Astrocyte (in vitro differentiated cells and primary cell): ENCODE data around the gene ITGA8. TPM values are rescaled to one million over a fixed set of nuclear protein-coding genes. Genes with fewer than 3 reads are reported as not detected.
A peak's percentile ranks its signal among the peaks of the same experiment; 100 is the strongest.

Experiments
- DNase-seq: peaks from one replicate; pipeline ENCODE4 v3.0.0-alpha.2; 2010; ENCODE audit warnings: low read depth
- FAIRE-seq: peaks from 2 replicates; lab custom pipeline; 2011; peaks lifted over from hg19 to GRCh38; lab: Jason Lieb, UNC
- H2AFZ ChIP-seq: 2 replicates; pipeline ENCODE4 v1.6.0; 2012; ENCODE audit warnings: low read depth, low read length, inconsistent platforms
- H3K27ac ChIP-seq: 2 replicates; pipeline ENCODE4 v1.5.1; 2011; ENCODE audit warnings: low read depth, low read length, inconsistent platforms
- H3K27me3 ChIP-seq: 2 replicates; pipeline ENCODE4 v1.6.0; 2011; ENCODE audit warnings: low read length, inconsistent platforms; ENCODE audit not compliant: insufficient read depth
- H3K36me3 ChIP-seq: 2 replicates; pipeline ENCODE4 v1.5.1; 2011; ENCODE audit warnings: low read length, inconsistent platforms; ENCODE audit not compliant: insufficient read depth
- H3K4me1 ChIP-seq: 2 replicates; pipeline ENCODE4 v1.5.1; 2011; ENCODE audit warnings: low read length, inconsistent platforms; ENCODE audit not compliant: insufficient read depth
- H3K4me2 ChIP-seq: 2 replicates; pipeline ENCODE4 v1.6.0; 2012; ENCODE audit warnings: low read length, inconsistent platforms
- H3K4me3 ChIP-seq: 2 replicates; pipeline ENCODE4 v1.5.1; 2011; ENCODE audit warnings: low read depth, mild to moderate bottlenecking, low read length, inconsistent platforms; ENCODE audit not compliant: insufficient read depth
- H3K79me2 ChIP-seq: 2 replicates; pipeline ENCODE4 v1.6.0; 2012; ENCODE audit warnings: mild to moderate bottlenecking, low read length, inconsistent platforms; ENCODE audit not compliant: insufficient read depth
- H3K9ac ChIP-seq: 2 replicates; pipeline ENCODE4 v1.6.0; 2012; ENCODE audit warnings: mild to moderate bottlenecking, low read length, inconsistent platforms
- H3K9me3 ChIP-seq: 2 replicates; pipeline ENCODE4 v1.5.1; 2012; ENCODE audit warnings: low read depth, mild to moderate bottlenecking, low read length, inconsistent platforms; ENCODE audit not compliant: insufficient read depth
- H4K20me1 ChIP-seq: 2 replicates; pipeline ENCODE4 v1.6.0; 2012; ENCODE audit warnings: low read length, inconsistent platforms; ENCODE audit not compliant: insufficient read depth
- H3K27ac Mint-ChIP-seq: one replicate; pipeline ENCODE4 v1.8.0; 2021; ENCODE audit warnings: mild to moderate bottlenecking, mixed read lengths; ENCODE audit not compliant: unreplicated experiment
- H3K27me3 Mint-ChIP-seq: one replicate; pipeline ENCODE4 v1.8.0; 2021; ENCODE audit warnings: low read depth, mixed read lengths; ENCODE audit not compliant: unreplicated experiment
- H3K36me3 Mint-ChIP-seq: one replicate; pipeline ENCODE4 v1.8.0; 2021; ENCODE audit warnings: low read depth, mixed read lengths; ENCODE audit not compliant: unreplicated experiment
- H3K4me1 Mint-ChIP-seq: one replicate; pipeline ENCODE4 v1.8.0; 2021; ENCODE audit warnings: low read depth, mixed read lengths; ENCODE audit not compliant: unreplicated experiment
- H3K4me3 Mint-ChIP-seq: one replicate; pipeline ENCODE4 v1.8.0; 2021; ENCODE audit warnings: mild to moderate bottlenecking, moderate library complexity, mixed read lengths; ENCODE audit not compliant: unreplicated experiment
- H3K9me3 Mint-ChIP-seq: one replicate; pipeline ENCODE4 v1.8.0; 2021; ENCODE audit warnings: mild to moderate bottlenecking, mixed read lengths; ENCODE audit not compliant: unreplicated experiment
- EZH2 ChIP-seq: IDR thresholded peaks from 2 replicates; pipeline ENCODE4 v1.6.1; 2012; ENCODE audit warnings: mild to moderate bottlenecking, low read length, inconsistent platforms; ENCODE audit not compliant: insufficient read depth
- total RNA-seq: library from RNA; stranded (reverse); gene quantifications from 2 replicates; pipeline ENCODE4 v1.2.1, GENCODE V29; 2021
- TF ChIP-seq, protein P1 (sequence below): IDR thresholded peaks from 2 replicates; pipeline ENCODE4 v1.5.1; 2011; ENCODE audit warnings: low read depth, mild to moderate bottlenecking, inconsistent platforms, low read length, moderate library complexity; ENCODE audit not compliant: insufficient read depth

The ITGA8 gene
- total RNA-seq, 1 donor from 2014 or later, result not detected

DNA sequence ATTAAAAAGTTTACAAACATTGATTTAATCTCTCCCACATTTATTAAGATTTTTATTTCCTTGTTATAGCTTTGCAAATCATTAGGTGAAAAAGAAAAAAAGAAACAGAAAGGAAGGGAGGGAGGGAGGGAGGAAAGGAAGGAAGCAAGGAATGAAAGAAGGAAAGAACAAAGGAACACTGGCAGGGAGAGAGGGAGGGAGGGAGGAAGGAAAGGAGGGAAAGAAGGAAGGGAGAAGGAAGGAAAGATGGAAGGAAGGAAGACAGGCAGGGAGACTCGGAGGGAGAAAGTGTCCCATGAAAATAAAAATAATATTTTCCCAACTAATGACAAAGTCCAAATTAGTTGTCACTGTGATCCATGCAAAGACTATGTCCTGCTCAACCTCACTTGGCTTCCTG lies 6.3 kb upstream of the ITGA8 start:
- H3K4me2 ChIP-seq, result no peak overlapping the region
- TF ChIP-seq EZH2, result no peak
- TF ChIP-seq, protein P1, sequence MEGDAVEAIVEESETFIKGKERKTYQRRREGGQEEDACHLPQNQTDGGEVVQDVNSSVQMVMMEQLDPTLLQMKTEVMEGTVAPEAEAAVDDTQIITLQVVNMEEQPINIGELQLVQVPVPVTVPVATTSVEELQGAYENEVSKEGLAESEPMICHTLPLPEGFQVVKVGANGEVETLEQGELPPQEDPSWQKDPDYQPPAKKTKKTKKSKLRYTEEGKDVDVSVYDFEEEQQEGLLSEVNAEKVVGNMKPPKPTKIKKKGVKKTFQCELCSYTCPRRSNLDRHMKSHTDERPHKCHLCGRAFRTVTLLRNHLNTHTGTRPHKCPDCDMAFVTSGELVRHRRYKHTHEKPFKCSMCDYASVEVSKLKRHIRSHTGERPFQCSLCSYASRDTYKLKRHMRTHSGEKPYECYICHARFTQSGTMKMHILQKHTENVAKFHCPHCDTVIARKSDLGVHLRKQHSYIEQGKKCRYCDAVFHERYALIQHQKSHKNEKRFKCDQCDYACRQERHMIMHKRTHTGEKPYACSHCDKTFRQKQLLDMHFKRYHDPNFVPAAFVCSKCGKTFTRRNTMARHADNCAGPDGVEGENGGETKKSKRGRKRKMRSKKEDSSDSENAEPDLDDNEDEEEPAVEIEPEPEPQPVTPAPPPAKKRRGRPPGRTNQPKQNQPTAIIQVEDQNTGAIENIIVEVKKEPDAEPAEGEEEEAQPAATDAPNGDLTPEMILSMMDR, result no peak
- peaks cover 15% of the 10 kb centered on the region for H3K27me3 Mint-ChIP-seq
- no peak overlapping the region for H3K27ac Mint-ChIP-seq
- no peaks in the 10 kb centered on the region for H4K20me1 ChIP-seq
- H3K9me3 ChIP-seq, result no peaks in the 10 kb centered on the region
- H3K79me2 ChIP-seq, result no peaks in the 10 kb centered on the region
- H3K9ac ChIP-seq, result no peak overlapping the region
- H3K36me3 ChIP-seq, result no peaks in the 10 kb centered on the region
- H3K4me3 ChIP-seq, result no peak overlapping the region
- H3K4me1 ChIP-seq, result no peaks in the 10 kb centered on the region
- H3K9me3 Mint-ChIP-seq, result no peaks in the 10 kb centered on the region
- no peak overlapping the region for H3K27ac ChIP-seq
- H3K36me3 Mint-ChIP-seq, result no peaks in the 10 kb centered on the region
- no peaks in the 10 kb centered on the region for H3K4me1 Mint-ChIP-seq
- FAIRE-seq (no peak), DNase-seq (no peak)
- H3K27me3 ChIP-seq, result peaks cover 12% of the 10 kb centered on the region
- no peak overlapping the region for H3K4me3 Mint-ChIP-seq
- H2AFZ ChIP-seq, result no peak overlapping the region

DNA sequence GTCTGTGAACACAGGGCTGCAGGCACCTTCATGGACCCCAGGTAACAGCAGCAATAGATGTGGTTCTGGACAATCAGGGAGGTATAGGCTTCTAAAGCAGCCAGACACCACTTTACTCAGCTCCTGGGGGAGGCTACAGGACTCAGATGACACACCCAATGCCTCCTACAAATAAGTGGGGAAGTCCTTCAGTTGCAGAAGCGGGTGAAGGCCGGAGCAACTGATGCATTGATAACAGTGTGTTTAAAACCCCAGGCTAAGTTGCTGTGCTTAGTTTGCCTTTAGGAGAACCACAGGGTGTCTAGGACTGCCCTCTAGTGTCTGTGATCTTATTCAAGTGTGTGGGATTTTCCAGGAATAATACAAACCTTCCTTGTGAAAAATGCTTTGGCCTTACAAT lies 5.9 kb upstream of the ITGA8 start:
- H3K36me3 ChIP-seq, result no peaks in the 10 kb centered on the region
- H3K79me2 ChIP-seq, result no peaks in the 10 kb centered on the region
- no peak overlapping the region for H3K4me3 Mint-ChIP-seq
- peak overlapping the region; percentile 5 for H2AFZ ChIP-seq
- no peaks in the 10 kb centered on the region for H3K36me3 Mint-ChIP-seq
- no peaks in the 10 kb centered on the region for H4K20me1 ChIP-seq
- no peaks in the 10 kb centered on the region for H3K9me3 Mint-ChIP-seq
- no peaks in the 10 kb centered on the region for H3K9me3 ChIP-seq
- H3K9ac ChIP-seq, result no peak overlapping the region
- H3K4me3 ChIP-seq, result no peak overlapping the region
- no peaks in the 10 kb centered on the region for H3K4me1 Mint-ChIP-seq
- H3K4me1 ChIP-seq, result no peaks in the 10 kb centered on the region
- H3K27me3 Mint-ChIP-seq, result peaks cover 18% of the 10 kb centered on the region
- H3K27ac ChIP-seq, result no peak overlapping the region
- peaks cover 13% of the 10 kb centered on the region for H3K27me3 ChIP-seq
- H3K4me2 ChIP-seq, result no peak overlapping the region
- no peak for TF ChIP-seq EZH2
- TF ChIP-seq, protein P1, result peak; percentile 67
- H3K27ac Mint-ChIP-seq, result no peak overlapping the region
- FAIRE-seq (peak; percentile 9), DNase-seq (peak; percentile 32)

GRCh38 chr10:15724683-15725082 lies 5.0 kb upstream of the ITGA8 start:
- Histone ChIP-seq H3K27me3 (peaks cover 17% of the 10 kb centered on the region), H3K27ac (no peak overlapping the region), H3K9me3 (no peaks in the 10 kb centered on the region), H3K4me1 (no peaks in the 10 kb centered on the region), H3K4me3 (no peak overlapping the region), H3K4me2 (no peak overlapping the region), H3K79me2 (no peaks in the 10 kb centered on the region), H2AFZ (no peak overlapping the region), H3K9ac (no peak overlapping the region), H4K20me1 (no peaks in the 10 kb centered on the region), H3K36me3 (no peaks in the 10 kb centered on the region)
- Mint-ChIP-seq H3K27me3 (peaks cover 25% of the 10 kb centered on the region), H3K4me1 (no peaks in the 10 kb centered on the region), H3K9me3 (no peaks in the 10 kb centered on the region), H3K4me3 (no peak overlapping the region), H3K36me3 (no peaks in the 10 kb centered on the region), H3K27ac (no peak overlapping the region)
- no peak for TF ChIP-seq EZH2
- TF ChIP-seq, protein P1, result no peak
- DNase-seq, result no peak
- no peak for FAIRE-seq
